ENCODE data around the gene NUP188. TPM values are rescaled to one million over a fixed set of nuclear protein-coding genes. Genes with fewer than 3 reads are reported as not detected.

The NUP188 gene
- total RNA-seq, 1 donor from 2014 or later = 47.6 TPM

- no peak for DNase-seq
Measured at GRCh38 chr9:128913995-128914772, 33.3 kb upstream of the NUP188 start.

DNA sequence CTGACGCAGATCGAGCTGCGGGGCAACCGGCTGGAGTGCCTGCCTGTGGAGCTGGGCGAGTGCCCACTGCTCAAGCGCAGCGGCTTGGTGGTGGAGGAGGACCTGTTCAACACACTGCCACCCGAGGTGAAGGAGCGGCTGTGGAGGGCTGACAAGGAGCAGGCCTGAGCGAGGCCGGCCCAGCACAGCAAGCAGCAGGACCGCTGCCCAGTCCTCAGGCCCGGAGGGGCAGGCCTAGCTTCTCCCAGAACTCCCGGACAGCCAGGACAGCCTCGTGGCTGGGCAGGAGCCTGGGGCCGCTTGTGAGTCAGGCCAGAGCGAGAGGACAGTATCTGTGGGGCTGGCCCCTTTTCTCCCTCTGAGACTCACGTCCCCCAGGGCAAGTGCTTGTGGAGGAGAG is 31.3 kb upstream of the NUP188 start:
- no peak for DNase-seq

DNA sequence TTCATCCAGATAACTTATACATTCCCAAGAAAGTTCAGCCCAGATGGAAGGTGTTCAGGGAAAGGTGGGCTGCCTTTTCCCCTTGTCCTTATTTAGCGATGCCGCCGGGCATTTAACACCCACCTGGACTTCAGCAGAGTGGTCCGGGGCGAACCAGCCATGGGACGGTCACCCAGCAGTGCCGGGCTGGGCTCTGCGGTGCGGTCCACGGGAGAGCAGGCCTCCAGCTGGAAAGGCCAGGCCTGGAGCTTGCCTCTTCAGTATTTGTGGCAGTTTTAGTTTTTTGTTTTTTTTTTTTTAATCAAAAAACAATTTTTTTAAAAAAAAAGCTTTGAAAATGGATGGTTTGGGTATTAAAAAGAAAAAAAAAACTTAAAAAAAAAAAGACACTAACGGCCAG is 30.8 kb upstream of the NUP188 start:
- DNase-seq = no peak

- peak; percentile 91 for DNase-seq
Measured at GRCh38 chr9:128917151-128917849, 30.2 kb upstream of the NUP188 start.

- no peak for DNase-seq
Measured at GRCh38 chr9:128918921-128919320, 28.6 kb upstream of the NUP188 start.

- DNase-seq = peak; percentile 44
Measured at GRCh38 chr9:128919402-128920089, 28.0 kb upstream of the NUP188 start.

GRCh38 chr9:128920381-128921058 is 27.0 kb upstream of the NUP188 start, which contains the start of gene PHYHD1:
TSS of gene PHYHD1 (plus strand) at chr9:128920982. CDS start at chr9:128922324, 1,342 bp downstream.
- DNase-seq = peak; percentile 80

DNA sequence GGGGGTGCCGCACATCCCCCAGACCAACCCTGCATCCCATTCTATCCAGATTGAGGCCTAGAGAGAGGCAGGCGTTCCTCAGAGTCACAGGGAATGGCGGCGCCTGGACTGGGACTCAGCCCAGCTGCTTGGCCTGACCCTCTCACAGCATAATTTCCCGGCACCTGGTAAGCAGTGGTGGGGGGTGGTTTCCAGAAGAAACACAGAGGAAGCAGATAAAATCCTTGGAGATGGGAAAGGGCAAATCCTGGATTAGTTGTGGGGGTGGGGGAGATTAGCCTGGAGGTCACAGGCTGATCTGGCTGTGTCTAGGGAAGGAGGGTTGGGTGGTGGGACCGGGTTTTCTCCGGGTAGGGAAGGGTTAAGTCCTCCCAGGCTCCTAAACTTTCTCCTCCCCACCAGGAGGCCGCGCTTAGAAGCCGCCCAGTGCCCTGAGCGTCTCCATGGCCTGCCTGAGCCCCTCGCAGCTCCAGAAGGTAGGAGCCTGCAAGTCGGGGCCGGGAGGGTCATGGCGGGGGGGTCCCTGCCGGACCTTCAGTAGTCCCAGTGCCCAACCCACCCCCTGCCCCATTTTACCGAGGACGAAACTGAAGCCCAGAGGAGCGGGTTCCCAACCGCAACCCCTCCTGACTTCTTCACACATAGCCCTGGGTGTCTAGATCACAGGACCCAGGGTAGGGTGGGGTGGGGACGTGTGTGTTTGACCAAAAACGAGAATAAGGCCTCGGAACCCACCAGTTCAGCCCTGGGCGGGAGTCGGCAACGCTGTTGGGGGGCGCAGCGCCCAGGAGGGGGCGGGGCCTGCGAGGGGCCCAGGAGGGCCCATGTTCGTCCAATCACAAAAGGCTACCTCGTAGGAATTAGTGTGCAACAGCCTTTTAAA is 25.4 kb upstream of the NUP188 start:
- peak; percentile 91 for DNase-seq

DNA sequence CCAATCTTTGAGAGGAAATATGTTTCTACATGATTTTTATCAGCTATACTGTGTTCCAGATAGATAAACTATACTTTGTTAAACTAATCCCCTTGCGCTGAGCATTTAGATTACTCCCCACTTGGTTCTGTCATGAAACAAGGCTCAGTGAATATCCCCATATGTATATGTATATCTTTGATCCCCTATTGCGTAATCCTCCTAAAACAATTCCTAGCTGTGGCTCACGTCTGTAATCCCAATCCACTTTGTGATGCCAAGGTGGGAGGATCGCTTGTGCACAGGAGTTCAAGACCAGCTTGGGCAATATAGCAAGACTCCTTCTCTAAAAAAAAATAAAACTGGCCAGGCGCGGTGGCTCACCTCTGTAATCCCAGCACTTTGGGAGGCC is 24.0 kb upstream of the NUP188 start:
- no peak for DNase-seq

DNA sequence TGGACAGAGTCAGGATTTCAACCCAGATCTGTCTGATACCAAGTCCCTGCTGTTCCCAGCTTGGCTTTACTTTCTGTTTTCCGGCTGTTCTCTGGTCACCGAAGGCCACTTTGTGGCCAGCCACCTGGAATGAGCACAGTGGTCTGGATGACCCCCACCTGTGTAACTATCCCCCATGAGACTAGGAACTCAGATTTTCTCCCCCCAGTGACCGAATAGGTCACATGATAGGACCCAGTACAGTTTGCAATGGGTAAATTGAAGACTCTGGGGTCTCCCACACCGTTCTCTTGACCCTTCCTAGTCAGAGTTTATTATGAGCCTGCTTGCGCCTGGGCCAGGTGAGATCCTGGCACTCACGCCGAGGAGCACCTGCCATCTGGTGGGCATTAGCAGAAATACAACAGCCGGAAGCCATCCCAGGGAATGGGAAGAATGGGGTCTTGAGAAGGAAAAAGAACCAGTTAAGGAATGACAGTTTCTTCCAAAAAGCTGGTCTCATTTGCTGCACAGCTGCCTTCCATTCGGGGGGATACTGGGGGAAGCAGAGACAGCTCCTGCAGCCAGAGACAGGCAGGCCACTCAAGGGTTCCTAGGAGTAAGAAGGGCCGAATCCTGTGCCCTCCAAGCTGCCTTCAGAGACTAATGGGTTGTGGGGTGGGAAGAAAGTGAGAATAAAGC is 19.6 kb upstream of the NUP188 start:
- DNase-seq = peak; percentile 77

DNA sequence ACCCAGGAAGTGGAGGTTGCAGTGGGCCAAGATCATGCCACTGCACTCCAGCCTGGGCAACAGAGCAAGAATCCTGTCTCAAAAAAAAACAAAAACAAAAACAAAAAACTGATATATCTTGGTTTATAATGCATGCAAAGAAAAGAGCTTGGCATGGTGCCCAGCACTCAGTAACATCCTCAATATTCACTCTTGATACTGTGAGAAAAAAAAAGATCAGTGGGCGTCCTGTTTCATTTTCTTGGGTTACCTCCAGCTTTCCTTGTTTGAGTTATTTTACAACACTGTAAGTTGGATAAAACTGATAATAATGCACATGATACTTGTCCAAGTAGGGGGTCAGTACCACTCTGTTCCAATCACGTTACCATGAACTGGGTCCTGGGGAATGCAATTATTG is 18.9 kb upstream of the NUP188 start:
- DNase-seq = no peak

- no peak for DNase-seq
Measured at GRCh38 chr9:128929560-128929959, 17.9 kb upstream of the NUP188 start.

DNA sequence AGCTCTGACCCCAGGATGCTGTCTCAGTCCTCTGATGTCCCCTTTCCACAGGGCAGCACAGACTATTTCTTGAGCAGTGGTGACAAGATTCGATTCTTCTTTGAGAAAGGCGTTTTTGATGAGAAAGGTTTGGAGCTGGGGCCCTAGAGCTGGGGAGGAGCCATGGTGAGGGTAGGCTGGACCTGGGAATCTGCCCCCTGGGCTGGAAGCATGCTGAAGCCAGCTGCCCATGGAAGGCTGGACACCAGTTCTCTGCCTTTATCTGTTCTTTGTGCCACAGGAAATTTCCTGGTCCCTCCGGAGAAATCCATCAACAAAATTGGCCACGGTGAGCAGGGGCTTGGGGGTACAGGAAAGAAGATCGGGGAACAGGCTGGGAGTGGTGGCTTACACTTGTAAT is 13.8 kb upstream of the NUP188 start:
- no peak for DNase-seq

DNA sequence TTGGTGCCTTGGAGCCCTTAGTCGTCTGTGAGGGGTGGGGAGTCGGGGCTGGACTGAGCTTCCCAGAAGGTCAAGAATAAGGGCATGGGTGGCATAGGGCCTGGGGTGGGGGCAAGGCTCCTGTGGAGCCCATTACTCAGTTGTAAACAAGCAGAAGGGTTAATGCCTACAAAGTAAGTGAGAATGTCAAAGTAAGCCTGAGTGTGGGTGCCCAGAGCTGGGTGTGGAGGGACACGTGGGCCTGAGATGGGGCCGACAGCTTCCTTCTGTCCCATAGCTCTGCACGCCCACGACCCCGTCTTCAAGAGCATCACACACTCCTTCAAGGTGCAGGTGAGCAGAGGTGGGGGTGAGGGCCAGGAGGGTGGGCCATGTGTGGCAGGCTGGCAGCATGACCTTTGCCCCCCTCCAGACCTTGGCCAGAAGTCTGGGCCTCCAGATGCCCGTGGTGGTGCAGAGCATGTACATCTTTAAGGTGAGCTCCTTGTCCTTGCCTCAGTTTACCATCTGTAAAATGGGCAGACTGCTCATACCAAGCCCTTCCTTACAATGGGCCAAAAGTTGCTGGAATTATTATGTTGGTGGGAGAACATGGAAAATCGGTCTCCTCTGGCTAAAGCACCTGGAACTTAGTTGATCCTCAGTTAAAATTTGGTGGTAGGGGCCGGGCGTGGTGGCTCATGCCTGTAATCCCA is 11.2 kb upstream of the NUP188 start:
- DNase-seq = no peak

GRCh38 chr9:128937310-128938165 is 10.0 kb upstream of the NUP188 start:
- DNase-seq = no peak

GRCh38 chr9:128940271-128940921 is 7.1 kb upstream of the NUP188 start:
- no peak for DNase-seq

DNA sequence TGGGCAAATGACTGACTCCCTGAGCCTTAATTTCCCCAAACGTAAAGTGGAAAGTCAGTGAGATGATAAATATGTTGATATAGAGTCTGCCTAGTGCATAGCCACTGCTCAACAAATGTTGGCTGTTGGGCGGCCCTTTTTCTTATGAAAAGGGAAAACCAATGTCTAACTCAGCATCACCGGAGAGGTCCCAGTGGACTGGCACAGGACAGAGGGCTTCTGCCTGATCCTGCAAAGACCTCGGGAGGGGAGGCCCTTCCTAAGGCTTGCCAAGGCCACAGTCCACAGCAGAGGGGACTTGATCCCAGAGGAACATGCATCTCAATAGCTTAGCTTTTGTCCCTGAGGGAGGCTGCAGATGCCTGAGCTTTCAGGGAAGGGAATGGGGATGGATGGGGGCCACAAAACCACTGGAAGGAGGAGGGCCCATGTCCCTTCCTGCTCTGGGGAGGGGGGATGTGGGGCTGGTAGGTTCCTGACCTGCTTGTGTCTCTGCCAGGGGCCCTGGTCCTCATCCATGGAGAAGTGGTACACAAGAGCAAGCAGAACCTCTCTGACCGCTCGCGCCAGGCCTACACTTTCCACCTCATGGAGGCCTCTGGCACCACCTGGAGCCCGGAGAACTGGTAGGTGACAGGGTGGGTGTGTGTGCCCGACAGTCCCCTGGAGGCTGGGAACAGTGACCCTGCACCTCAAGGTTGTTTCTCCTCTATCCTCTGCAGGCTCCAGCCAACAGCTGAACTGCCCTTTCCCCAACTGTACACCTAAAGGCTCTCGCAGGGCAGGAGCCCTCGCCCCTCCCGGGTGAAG is 6.3 kb upstream of the NUP188 start:
- DNase-seq = no peak

All from tongue (tissue), 2 donors.